Activated naive CD4-positive, alpha-beta T cell (primary cell): ENCODE data around the gene PCDHB7.
"Not testable (repeated sequence)": the region's sequence is repeated elsewhere in the genome, so short reads cannot be mapped to it uniquely, and the experiment has no call there.

Experiments used
- DNase-seq, 4 experiments: peaks; one replicate each; lab custom pipeline; 2025; lab: John Stamatoyannopoulos, UW

PCDHB7 gene

GRCh38 chr5:141224844-141225243 lies 52.4 kb downstream of the PCDHB7 start:
- not testable (repeated sequence) for DNase-seq

GRCh38 chr5:141225421-141225820 lies 53.0 kb downstream of the PCDHB7 start:
- not testable (repeated sequence) for DNase-seq
